ENCODE data around the gene XXYLT1. TPM values are rescaled to one million over a fixed set of nuclear protein-coding genes. Genes with fewer than 3 reads are reported as not detected.

Gene XXYLT1
- total RNA-seq, 4 donors from 2014 or later, result 9.7 to 30.1 (median 17.7) TPM

DNA sequence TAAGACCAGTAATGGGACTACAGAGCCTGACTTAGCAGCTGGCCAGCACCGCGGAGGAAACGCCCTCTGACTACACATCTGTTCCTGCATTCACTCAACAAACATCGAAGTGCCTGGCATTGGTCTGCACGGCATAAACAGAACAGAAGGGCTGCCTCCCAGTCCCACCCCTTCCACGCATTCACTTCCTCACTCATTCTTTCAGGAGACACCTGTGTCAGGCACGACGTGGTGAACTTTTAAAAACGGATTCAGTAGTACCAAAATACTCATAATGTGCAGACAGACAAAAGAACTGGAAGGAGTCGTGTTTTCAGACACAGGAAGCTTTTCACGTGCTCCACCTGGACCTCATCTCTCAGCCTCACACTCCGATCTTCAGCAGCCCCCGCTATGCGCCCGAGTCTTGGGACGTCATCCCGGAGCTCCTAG, 123.3 kb downstream of the XXYLT1 start:
- DNase-seq (ENCODE audit: low spot score in 2 of 2), result no peak
- intact Hi-C loops (cut with DNase I; ENCODE audit: low total_unique reads), result no loop called here
- WGBS, 2 donors, result 68 to 74% methylated on average over 17 of the region's 17 CpGs
- no peak for TF ChIP-seq POLR2A (IDR thresholded peaks at IDR 0.05)
- TF ChIP-seq, protein P1, sequence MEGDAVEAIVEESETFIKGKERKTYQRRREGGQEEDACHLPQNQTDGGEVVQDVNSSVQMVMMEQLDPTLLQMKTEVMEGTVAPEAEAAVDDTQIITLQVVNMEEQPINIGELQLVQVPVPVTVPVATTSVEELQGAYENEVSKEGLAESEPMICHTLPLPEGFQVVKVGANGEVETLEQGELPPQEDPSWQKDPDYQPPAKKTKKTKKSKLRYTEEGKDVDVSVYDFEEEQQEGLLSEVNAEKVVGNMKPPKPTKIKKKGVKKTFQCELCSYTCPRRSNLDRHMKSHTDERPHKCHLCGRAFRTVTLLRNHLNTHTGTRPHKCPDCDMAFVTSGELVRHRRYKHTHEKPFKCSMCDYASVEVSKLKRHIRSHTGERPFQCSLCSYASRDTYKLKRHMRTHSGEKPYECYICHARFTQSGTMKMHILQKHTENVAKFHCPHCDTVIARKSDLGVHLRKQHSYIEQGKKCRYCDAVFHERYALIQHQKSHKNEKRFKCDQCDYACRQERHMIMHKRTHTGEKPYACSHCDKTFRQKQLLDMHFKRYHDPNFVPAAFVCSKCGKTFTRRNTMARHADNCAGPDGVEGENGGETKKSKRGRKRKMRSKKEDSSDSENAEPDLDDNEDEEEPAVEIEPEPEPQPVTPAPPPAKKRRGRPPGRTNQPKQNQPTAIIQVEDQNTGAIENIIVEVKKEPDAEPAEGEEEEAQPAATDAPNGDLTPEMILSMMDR (IDR thresholded peaks at IDR 0.05), result no peak
- H3K4me3 ChIP-seq (ENCODE audit: low read depth, poor library complexity, severe bottlenecking), result no peak overlapping the region

DNA sequence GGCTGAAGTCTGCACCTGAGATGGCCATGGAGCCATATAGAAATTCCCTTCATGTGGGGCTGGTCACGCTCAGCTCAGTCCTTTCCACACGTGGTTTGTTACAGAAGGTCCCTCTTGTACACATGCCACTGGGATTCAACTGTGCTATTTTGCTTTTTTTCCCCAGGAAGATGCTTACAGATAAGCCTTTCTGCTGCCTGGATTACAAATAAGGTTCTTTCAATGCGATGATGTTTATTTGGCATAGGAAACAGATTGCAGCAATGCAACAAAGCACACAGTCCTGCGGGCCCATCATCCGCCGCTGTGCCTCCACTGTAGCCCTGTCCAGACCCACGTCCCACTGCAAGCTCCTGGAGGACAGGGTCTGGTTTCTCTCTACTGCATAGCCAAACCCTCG, 124.8 kb downstream of the XXYLT1 start:
- intact Hi-C loops (cut with DNase I; ENCODE audit: low total_unique reads), result no loop called here
- WGBS, 2 donors, result 69 to 75% methylated on average over 8 of the region's 8 CpGs
- DNase-seq (ENCODE audit: low spot score in 2 of 2), result no peak
- H3K4me3 ChIP-seq (ENCODE audit: low read depth, poor library complexity, severe bottlenecking), result no peak overlapping the region
- TF ChIP-seq POLR2A (IDR thresholded peaks at IDR 0.05), result no peak
- TF ChIP-seq, protein P1 (IDR thresholded peaks at IDR 0.05), result no peak

DNA sequence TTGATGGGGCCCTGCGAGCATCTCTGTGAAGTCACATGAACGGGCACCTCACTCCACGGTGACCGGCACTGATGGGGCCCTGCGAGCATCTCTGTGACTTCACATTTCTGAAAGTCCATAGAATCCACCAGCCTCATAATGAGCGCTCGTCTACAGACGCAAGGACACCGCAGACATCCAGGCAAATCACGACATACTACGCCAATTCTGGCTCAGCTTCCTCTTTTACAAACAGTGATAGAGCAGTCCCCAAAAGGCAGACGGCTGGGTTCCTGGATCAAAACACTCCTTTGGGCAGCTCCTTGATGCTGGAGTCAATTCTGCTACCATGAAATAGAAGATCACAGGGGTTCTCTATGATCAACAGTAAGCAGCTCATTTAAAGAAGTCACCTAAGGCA, 125.4 kb downstream of the XXYLT1 start:
- intact Hi-C loops (cut with DNase I; ENCODE audit: low total_unique reads), result no loop called here
- TF ChIP-seq POLR2A (IDR thresholded peaks at IDR 0.05), result no peak
- TF ChIP-seq, protein P1 (IDR thresholded peaks at IDR 0.05), result no peak

DNA sequence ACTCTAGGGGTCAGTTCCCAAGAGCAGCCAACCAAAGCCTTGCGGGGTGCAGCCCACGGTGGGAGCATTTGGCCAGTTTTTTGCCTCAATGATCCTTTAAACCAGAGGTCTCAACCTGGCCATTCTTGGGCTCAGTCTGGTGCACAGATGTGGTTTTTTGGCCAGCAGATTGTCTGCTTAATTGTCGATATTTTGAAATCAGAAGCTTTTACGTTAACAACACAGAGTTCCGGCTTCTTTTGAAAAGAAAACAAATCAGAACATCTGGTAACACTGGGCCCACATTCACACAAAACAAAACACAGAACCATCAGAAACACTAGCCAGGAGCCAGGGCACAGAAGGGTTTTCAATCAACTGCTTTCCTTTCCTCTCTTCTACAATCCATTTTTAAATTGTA, 127.7 kb downstream of the XXYLT1 start:
- DNase-seq (ENCODE audit: low spot score in 2 of 2), result no peak
- 76 to 91% methylated on average over 5 of the region's 5 CpGs for WGBS, 2 donors
- H3K4me3 ChIP-seq (ENCODE audit: low read depth, poor library complexity, severe bottlenecking), result no peak overlapping the region
- intact Hi-C loops (cut with DNase I; ENCODE audit: low total_unique reads), result no loop called here
- TF ChIP-seq, protein P1 (IDR thresholded peaks at IDR 0.05), result no peak
- no peak for TF ChIP-seq POLR2A (IDR thresholded peaks at IDR 0.05)

More for the DNA sequence above, 125.4 kb downstream of the XXYLT1 start:
- DNase-seq (ENCODE audit: low spot score in 2 of 2), result no peak
- H3K4me3 ChIP-seq (ENCODE audit: low read depth, poor library complexity, severe bottlenecking), result no peak overlapping the region
- 90 to 92% methylated on average over 11 to 12 of the region's 12 CpGs for WGBS, 2 donors

DNA sequence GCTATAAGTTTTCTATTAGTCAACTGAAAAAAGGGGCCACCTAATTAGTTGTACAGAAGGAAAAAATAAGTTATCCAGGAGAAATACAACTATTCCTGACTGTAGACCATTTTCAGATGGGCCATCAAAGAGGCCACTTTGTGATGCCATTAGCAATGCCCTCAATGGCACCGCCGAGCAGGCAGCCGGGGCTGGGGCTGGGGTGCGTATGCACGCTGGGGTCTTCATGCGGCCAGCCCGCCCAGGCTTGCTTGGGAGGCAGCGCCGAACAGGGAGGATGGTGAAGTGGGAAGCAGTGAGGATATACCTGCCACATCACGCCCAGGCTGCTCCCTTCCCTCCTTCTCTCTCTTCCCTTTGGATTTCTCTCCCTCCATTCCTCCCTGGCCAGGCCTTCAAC, 128.4 kb downstream of the XXYLT1 start:
- DNase-seq (ENCODE audit: low spot score in 2 of 2), result no peak
- H3K4me3 ChIP-seq (ENCODE audit: low read depth, poor library complexity, severe bottlenecking), result no peak overlapping the region
- 96 to 98% methylated on average over 10 of the region's 10 CpGs for WGBS, 2 donors
- no peak for TF ChIP-seq POLR2A (IDR thresholded peaks at IDR 0.05)
- TF ChIP-seq, protein P1 (IDR thresholded peaks at IDR 0.05), result no peak
- intact Hi-C loops (cut with DNase I; ENCODE audit: low total_unique reads), result no loop called here
